Esophagus squamous epithelium (tissue), 5 donors: ENCODE data around the gene GAPDHS. TPM values are rescaled to one million over a fixed set of nuclear protein-coding genes. Genes with fewer than 3 reads are reported as not detected.

ENCODE experiments used
- DNase-seq: peaks from one replicate; lab custom pipeline; 2025; lab: John Stamatoyannopoulos, UW
- H3K27ac ChIP-seq, 4 donors: fragments of 200-600 bp; sonication (generic); one replicate each; pipeline ENCODE4 v1.5.1; 2016 to 2019; ENCODE audit warnings: mild to moderate bottlenecking in 1 of 4
- H3K27me3 ChIP-seq, 4 donors: fragments of 200-600 bp; sonication (generic); 1 replicate in 3 of 4; 2 replicates in 1 of 4; pipeline versions ENCODE4 v1.5.1 to v1.6.0; 2017 to 2021; ENCODE audit warnings: antibody characterized with exemption in 1 of 4
- H3K36me3 ChIP-seq, 3 donors: fragments of 200-600 bp; sonication (generic); one replicate each; pipeline ENCODE4 v1.5.1; 2016 to 2019
- H3K4me1 ChIP-seq, 3 donors: fragments of 200-600 bp; sonication (generic); one replicate each; pipeline ENCODE4 v1.5.1; 2017 to 2019
- H3K4me3 ChIP-seq, 4 donors: fragments of 200-600 bp; sonication (generic); 1 replicate in 3 of 4; 2 replicates in 1 of 4; pipeline ENCODE4 v1.5.1; 2016 to 2019; ENCODE audit warnings: mild to moderate bottlenecking in 2 of 4, moderate library complexity in 1 of 4
- H3K9me3 ChIP-seq, 3 donors: fragments of 200-600 bp; sonication (generic); one replicate each; pipeline ENCODE4 v1.5.1; 2016 to 2019
- CTCF ChIP-seq, 6 experiments: fragments of 450-650 bp in 4 of 6; fragments of 200-600 bp in 2 of 6; sonication (generic) in 2 of 6; IDR thresholded peaks; one replicate each; pipeline ENCODE4 v1.5.1; 2016 to 2019; ENCODE audit warnings: antibody characterized with exemption in 6 of 6, mild to moderate bottlenecking in 4 of 6, moderate library complexity in 4 of 6
- POLR2A ChIP-seq, 4 donors: fragments of 450-650 bp; IDR thresholded peaks; one replicate each; pipeline ENCODE4 v1.6.1; 2017; ENCODE audit warnings: antibody characterized with exemption in 4 of 4, mild to moderate bottlenecking in 4 of 4, moderate library complexity in 3 of 4
- WGBS, 2 donors: methylation state at CpG; one replicate each; pipeline ENCODE4 v1.1.5; 2018; 5-methylcytosine and 5-hydroxymethylcytosine counted together
- intact Hi-C: fragments of 100-400 bp; cut with DNase I; formaldehyde crosslinking; loops from one replicate; pipeline ENCODE4 v1.15.0; 2022
- total RNA-seq, 4 donors: library from RNA; depleted of rRNA; stranded (reverse); fragments of >200 nt; gene quantifications; one replicate each; pipeline ENCODE4 v1.1.0, GENCODE V29; 2016
- donor health status: DM: yes; HTN: yes; CAD: no.

Gene GAPDHS
- total RNA-seq, 4 donors from 2014 or later, result not detected

GRCh38 chr19:35534803-35535480 lies 1.7 kb downstream of the GAPDHS start:
- Histone ChIP-seq H3K27me3 (peaks cover 0 to 62% (median 0%) of the 10 kb centered on the region in 4 donors), H3K4me1 (peaks cover 6 to 30% (median 6%) of the 10 kb centered on the region in 3 donors), H3K9me3 (no peaks in the 10 kb centered on the region), H3K4me3 (no peak overlapping the region), H3K27ac (no peak overlapping the region), H3K36me3 (no peaks in the 10 kb centered on the region)
- intact Hi-C loops, result no loop called here
- WGBS, 2 donors, result 55 to 73% methylated on average over 9 of the region's 10 CpGs
- TF ChIP-seq CTCF (IDR thresholded peaks at IDR 0.05), result no peak
- DNase-seq, result no peak

- H3K36me3 ChIP-seq, result peaks cover 0 to 14% (median 0%) of the 10 kb centered on the region in 3 donors
- intact Hi-C loops, result no loop called here
These were observed 6.1 kb downstream of the GAPDHS start for GRCh38 chr19:35539314-35539713.

GRCh38 chr19:35539850-35540249 lies 6.6 kb downstream of the GAPDHS start:
- no peaks in the 10 kb centered on the region for H3K9me3 ChIP-seq
- H3K36me3 ChIP-seq, result peaks cover 0 to 14% (median 0%) of the 10 kb centered on the region in 3 donors
- intact Hi-C loops, result loop anchor here (10.0 kb wide), 1 partner anchor 175 kb away; the partner anchor contains the start of gene KMT2B
- peaks cover 0 to 13% (median 0%) of the 10 kb centered on the region in 4 donors for H3K27me3 ChIP-seq
- DNase-seq, result no peak
- no peak overlapping the region for H3K27ac ChIP-seq
- peaks cover 7 to 10% (median 9%) of the 10 kb centered on the region in 3 donors for H3K4me1 ChIP-seq
- TF ChIP-seq CTCF (IDR thresholded peaks at IDR 0.05) (no peak), POLR2A (IDR thresholded peaks at IDR 0.05) (no peak)
- 93 to 96% methylated on average over 8 to 11 of the region's 12 CpGs for WGBS, 2 donors
- no peak overlapping the region for H3K4me3 ChIP-seq

More at GRCh38 chr19:35539314-35539713, 6.1 kb downstream of the GAPDHS start:
- H3K4me1 ChIP-seq, result peaks cover 4 to 6% (median 4%) of the 10 kb centered on the region in 3 donors
- no peak for TF ChIP-seq CTCF (IDR thresholded peaks at IDR 0.05)
- TF ChIP-seq POLR2A (IDR thresholded peaks at IDR 0.05), result no peak
- no peak overlapping the region for H3K27ac ChIP-seq
- no peaks in the 10 kb centered on the region for H3K9me3 ChIP-seq
- DNase-seq, result no peak
- 65 to 74% methylated on average over 6 of the region's 6 CpGs for WGBS, 2 donors
- peaks cover 0 to 18% (median 0%) of the 10 kb centered on the region in 4 donors for H3K27me3 ChIP-seq
- H3K4me3 ChIP-seq, result no peak overlapping the region

- Histone ChIP-seq H3K4me1 (peaks cover 7 to 12% (median 9%) of the 10 kb centered on the region in 3 donors), H3K27ac (no peak overlapping the region), H3K9me3 (no peaks in the 10 kb centered on the region), H3K4me3 (no peak overlapping the region), H3K27me3 (peaks cover 0 to 7% (median 0%) of the 10 kb centered on the region in 4 donors), H3K36me3 (peaks cover 0 to 14% (median 0%) of the 10 kb centered on the region in 3 donors)
- TF ChIP-seq CTCF (IDR thresholded peaks at IDR 0.05) (no peak), POLR2A (IDR thresholded peaks at IDR 0.05) (no peak)
- DNase-seq, result no peak
- 74% methylated on average over 5 to 6 of the region's 7 CpGs for WGBS, 2 donors
- intact Hi-C loops, result loop anchor here (10.0 kb wide), 1 partner anchor 174 kb away; the partner anchor contains the start of gene KMT2B
These were observed 7.2 kb downstream of the GAPDHS start for GRCh38 chr19:35540356-35540927.

GRCh38 chr19:35542209-35542608 lies 9.0 kb downstream of the GAPDHS start:
- Histone ChIP-seq H3K36me3 (peaks cover 0 to 19% (median 0%) of the 10 kb centered on the region in 3 donors), H3K4me3 (no peak overlapping the region), H3K27ac (no peak overlapping the region), H3K9me3 (no peaks in the 10 kb centered on the region), H3K27me3 (no peaks in the 10 kb centered on the region), H3K4me1 (peaks cover 18 to 27% (median 19%) of the 10 kb centered on the region in 3 donors)
- 90 to 93% methylated on average over 5 to 9 of the region's 11 CpGs for WGBS, 2 donors
- intact Hi-C loops, result loop anchor here (10.0 kb wide), 1 partner anchor 173 kb away; the partner anchor contains the start of gene KMT2B
- TF ChIP-seq POLR2A (IDR thresholded peaks at IDR 0.05) (no peak), CTCF (IDR thresholded peaks at IDR 0.05) (no peak)
- no peak for DNase-seq
